Aorta (tissue), 5 donors: ENCODE data around the gene YPEL1. TPM values are rescaled to one million over a fixed set of nuclear protein-coding genes. Genes with fewer than 3 reads are reported as not detected.

ENCODE experiments used
- ATAC-seq: fragments of 200-7000 bp; cut with Tn5 transposase; one replicate; pipeline ENCODE4 v1.9.1; 2022; ENCODE audit warnings: moderate library complexity; ENCODE audit not compliant: low FRiP score
- DNase-seq, 2 donors: peaks; one replicate each; pipeline ENCODE4 v3.0.0-alpha.2; 2020
- H3K27ac ChIP-seq, 2 donors: one replicate each; pipeline ENCODE4 v1.5.1; 2013; ENCODE audit warnings: low read length in 2 of 2, mild to moderate bottlenecking in 2 of 2, moderate library complexity in 2 of 2, control low read depth in 1 of 2, inconsistent platforms in 1 of 2, low read depth in 1 of 2
- H3K27me3 ChIP-seq, 2 donors: one replicate each; pipeline ENCODE4 v1.6.1; 2013; ENCODE audit warnings: control low read depth in 1 of 2, low read length in 1 of 2, mild to moderate bottlenecking in 1 of 2, moderate library complexity in 1 of 2; ENCODE audit not compliant: insufficient read depth in 2 of 2, control insufficient read depth in 1 of 2
- H3K36me3 ChIP-seq, 2 donors: one replicate each; pipeline ENCODE4 v1.6.1; 2013; ENCODE audit warnings: control low read depth in 1 of 2, low read length in 1 of 2, mild to moderate bottlenecking in 1 of 2; ENCODE audit not compliant: insufficient read depth in 2 of 2, control insufficient read depth in 1 of 2
- H3K4me1 ChIP-seq, 2 donors: one replicate each; pipeline ENCODE4 v1.6.1; 2013; ENCODE audit warnings: low read length in 2 of 2, control low read depth in 1 of 2, mild to moderate bottlenecking in 1 of 2, moderate library complexity in 1 of 2; ENCODE audit not compliant: insufficient read depth in 2 of 2, control insufficient read depth in 1 of 2
- H3K4me3 ChIP-seq, 2 donors: one replicate each; pipeline ENCODE4 v1.5.1; 2013; ENCODE audit warnings: low read length in 2 of 2, control low read depth in 1 of 2, mild to moderate bottlenecking in 1 of 2
- H3K9me3 ChIP-seq: one replicate; pipeline ENCODE4 v1.6.1; 2013; ENCODE audit warnings: mild to moderate bottlenecking, low read length; ENCODE audit not compliant: control insufficient read depth
- WGBS, 2 donors: extraction: QIAGEN DNeasy Blood & Tissue Kit; methylation state at CpG; one replicate each; pipeline ENCODE4 v1.1.7; 2013; 5-methylcytosine and 5-hydroxymethylcytosine counted together
- intact Hi-C, 2 donors: fragments of 100-400 bp; cut with DNase I; formaldehyde crosslinking; loops; one replicate each; pipeline versions ENCODE4 v1.14.2 to v1.15.0; 2022
- long read RNA-seq, 2 donors: library from polyadenylated mRNA; unstranded; transcript quantifications; one replicate each; pipeline ENCODE4 v2.0.0, GENCODE V29; 2020 to 2021
- polyA plus RNA-seq, 2 donors: library from polyadenylated mRNA; stranded (reverse); fragments of 200-250 nt; gene quantifications; one replicate each; pipeline ENCODE4 v1.2.3, GENCODE V29; 2013
- total RNA-seq, 2 donors: library from RNA; stranded (reverse); fragmentation: NEBNext Ultra II Directional; extraction: Animal tissue kit (Norgen Biotek cat#: 25700); gene quantifications; one replicate each; pipeline ENCODE4 v1.2.1, GENCODE V29; 2021
- donor health status: healthy with polysubstance abuse.
- donor health status: Bipolar disorder and iron deficiency.
- donor health status: DM: no; HTN: no; CAD: no.
- donor health status: DM: no; HTN: no; CAD: no.
- donor health status: DM: yes; HTN: yes; CAD: no.

The YPEL1 gene, protein sequence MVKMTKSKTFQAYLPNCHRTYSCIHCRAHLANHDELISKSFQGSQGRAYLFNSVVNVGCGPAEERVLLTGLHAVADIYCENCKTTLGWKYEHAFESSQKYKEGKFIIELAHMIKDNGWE
- 1 to 10 TPM; 4.7 to 9.1 TPM for total RNA-seq
- 1 to 10 TPM; 2.0 to 4.8 TPM for polyA plus RNA-seq
- long read RNA-seq, donor 1, partial matches to known transcripts: 0 of 5 reads
- long read RNA-seq, donor 1, other reads (novel, unspliced or antisense): 5 of 5 reads
- long read RNA-seq, donor 2, full-length matches to known transcripts: 2 of 9 reads
- long read RNA-seq, donor 2, partial matches to known transcripts: 1 of 9 reads
- long read RNA-seq, donor 2, other reads (novel, unspliced or antisense): 6 of 9 reads

- H3K27me3 ChIP-seq: no peaks in the 10 kb centered on the region
- ATAC-seq (peak; percentile 99), DNase-seq (peak; percentile 98 to 99)
- intact Hi-C loops: loop anchor here in 1 of 2 donors (5.0 kb wide), 1 partner anchor 132 kb away; the partner anchor contains the start of gene MAPK1
- H3K9me3 ChIP-seq: no peaks in the 10 kb centered on the region
- WGBS, 2 donors: 1% methylated on average over 72 to 102 of the region's 102 CpGs
- no peaks in the 10 kb centered on the region for H3K4me1 ChIP-seq
- H3K27ac ChIP-seq: peak within 1 kb of the TSS in 1 of 2 donors; percentile 45
- H3K36me3 ChIP-seq: no peaks in the 10 kb centered on the region
- H3K4me3 ChIP-seq: peak within 1 kb of the TSS; percentile 80 to 94
Observed at GRCh38 chr22:21735200-21736083, at the start of gene YPEL1. Gene YPEL1, minus strand, starts transcription at chr22:21735794. Its CDS starts 25,050 bp downstream, at chr22:21710744.

- no peaks in the 10 kb centered on the region for H3K4me1 ChIP-seq
- intact Hi-C loops: no loop called here
- WGBS, 2 donors: 98 to 99% methylated on average over 2 of the region's 2 CpGs
- H3K36me3 ChIP-seq: no peaks in the 10 kb centered on the region
- no peaks in the 10 kb centered on the region for H3K9me3 ChIP-seq
- no peak overlapping the region for H3K27ac ChIP-seq
- DNase-seq (no peak), ATAC-seq (no peak)
- H3K4me3 ChIP-seq: no peak overlapping the region
- H3K27me3 ChIP-seq: no peaks in the 10 kb centered on the region
Observed at GRCh38 chr22:21780259-21780658, 44.7 kb upstream of the YPEL1 start.

DNA sequence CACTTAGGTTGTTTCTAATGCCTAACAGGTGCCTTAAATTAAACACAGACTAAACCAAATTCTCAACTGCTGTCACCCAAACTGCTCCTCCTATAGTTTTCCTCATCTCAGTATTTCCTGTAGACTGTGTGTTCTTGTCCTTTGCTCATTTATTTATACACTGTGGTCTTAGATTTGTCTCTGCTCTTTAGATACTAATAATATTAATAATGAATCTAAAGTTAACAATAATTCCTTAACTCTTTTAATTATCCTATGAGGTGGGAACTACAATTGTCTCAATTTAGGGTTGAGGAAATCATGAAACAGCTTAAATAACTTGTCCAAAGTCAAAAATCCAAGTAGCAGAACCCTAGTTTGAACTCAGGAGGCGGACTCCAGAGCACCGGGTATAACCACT is 43.9 kb upstream of the YPEL1 start:
- Histone ChIP-seq H3K4me3 (no peak overlapping the region), H3K36me3 (no peaks in the 10 kb centered on the region), H3K27me3 (no peaks in the 10 kb centered on the region), H3K9me3 (no peaks in the 10 kb centered on the region), H3K27ac (no peak overlapping the region), H3K4me1 (peaks cover 0 to 2% of the 10 kb centered on the region in 2 donors)
- intact Hi-C loops: loop anchor here (5.0 kb wide), 2 partner anchors 83 to 158 kb away; no protein-coding TSS in a partner anchor
- ATAC-seq (no peak), DNase-seq (no peak)
- 93 to 95% methylated on average over 2 of the region's 2 CpGs for WGBS, 2 donors

DNA sequence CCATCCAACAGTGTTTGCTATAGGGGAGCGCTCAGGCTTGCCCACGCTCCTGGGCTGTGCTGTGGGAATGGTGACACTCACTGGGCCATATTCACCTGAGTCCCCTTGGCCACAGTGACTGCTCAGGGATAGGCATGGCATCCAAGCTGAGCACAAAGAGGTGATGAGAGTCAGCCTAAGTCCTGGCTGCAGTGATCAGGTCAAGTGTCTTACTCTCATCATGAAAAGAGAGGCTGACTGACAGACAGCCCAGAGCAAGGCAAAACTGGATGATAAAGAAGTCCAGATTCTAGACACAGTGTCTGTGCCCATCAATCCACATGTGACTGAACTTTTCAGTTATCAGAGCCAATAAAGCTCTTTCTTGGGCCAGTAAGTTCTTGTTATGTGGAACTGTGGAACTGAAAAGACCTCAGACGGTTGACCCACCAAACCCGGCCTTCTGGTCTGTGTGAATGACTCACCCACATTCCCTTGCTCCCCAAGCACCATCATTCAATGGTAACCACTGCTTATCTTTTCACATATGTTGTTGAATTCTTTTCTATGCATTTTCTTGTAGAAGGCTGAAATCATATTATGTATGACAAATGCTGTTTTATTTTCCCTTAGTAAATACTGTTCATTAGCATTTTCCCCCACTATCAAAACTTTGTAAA is 43.2 kb upstream of the YPEL1 start:
- 80 to 88% methylated on average over 4 of the region's 4 CpGs for WGBS, 2 donors
- no peak for ATAC-seq
- Histone ChIP-seq H3K27ac (no peak overlapping the region), H3K36me3 (no peaks in the 10 kb centered on the region), H3K27me3 (no peaks in the 10 kb centered on the region), H3K4me3 (no peak overlapping the region), H3K4me1 (peaks cover 0 to 2% of the 10 kb centered on the region in 2 donors), H3K9me3 (no peaks in the 10 kb centered on the region)
- intact Hi-C loops: loop anchor here (5.0 kb wide), 2 partner anchors 83 to 158 kb away; no protein-coding TSS in a partner anchor
- DNase-seq: no peak

- Histone ChIP-seq H3K36me3 (peaks cover 0 to 10% of the 10 kb centered on the region in 2 donors), H3K4me3 (no peak overlapping the region), H3K27me3 (no peaks in the 10 kb centered on the region), H3K4me1 (peaks cover 0 to 2% of the 10 kb centered on the region in 2 donors), H3K27ac (no peak overlapping the region), H3K9me3 (no peaks in the 10 kb centered on the region)
- no peak for DNase-seq
- intact Hi-C loops: loop anchor here in 1 of 2 donors (5.0 kb wide), 1 partner anchor 166 kb away; no protein-coding TSS in a partner anchor
- 89 to 95% methylated on average over 4 of the region's 4 CpGs for WGBS, 2 donors
- no peak for ATAC-seq
Observed at GRCh38 chr22:21771631-21771976, 36.0 kb upstream of the YPEL1 start.

GRCh38 chr22:21768435-21768834 is 32.8 kb upstream of the YPEL1 start:
- DNase-seq: peak in 1 of 2 donors; percentile 25
- H3K27me3 ChIP-seq: no peaks in the 10 kb centered on the region
- no peak for ATAC-seq
- intact Hi-C loops: no loop called here
- WGBS, 2 donors: 60 to 100% methylated on average over 1 of the region's 1 CpG
- H3K36me3 ChIP-seq: peaks cover 7 to 14% of the 10 kb centered on the region in 2 donors
- no peak overlapping the region for H3K4me3 ChIP-seq
- H3K4me1 ChIP-seq: no peaks in the 10 kb centered on the region
- H3K9me3 ChIP-seq: no peaks in the 10 kb centered on the region
- no peak overlapping the region for H3K27ac ChIP-seq

DNA sequence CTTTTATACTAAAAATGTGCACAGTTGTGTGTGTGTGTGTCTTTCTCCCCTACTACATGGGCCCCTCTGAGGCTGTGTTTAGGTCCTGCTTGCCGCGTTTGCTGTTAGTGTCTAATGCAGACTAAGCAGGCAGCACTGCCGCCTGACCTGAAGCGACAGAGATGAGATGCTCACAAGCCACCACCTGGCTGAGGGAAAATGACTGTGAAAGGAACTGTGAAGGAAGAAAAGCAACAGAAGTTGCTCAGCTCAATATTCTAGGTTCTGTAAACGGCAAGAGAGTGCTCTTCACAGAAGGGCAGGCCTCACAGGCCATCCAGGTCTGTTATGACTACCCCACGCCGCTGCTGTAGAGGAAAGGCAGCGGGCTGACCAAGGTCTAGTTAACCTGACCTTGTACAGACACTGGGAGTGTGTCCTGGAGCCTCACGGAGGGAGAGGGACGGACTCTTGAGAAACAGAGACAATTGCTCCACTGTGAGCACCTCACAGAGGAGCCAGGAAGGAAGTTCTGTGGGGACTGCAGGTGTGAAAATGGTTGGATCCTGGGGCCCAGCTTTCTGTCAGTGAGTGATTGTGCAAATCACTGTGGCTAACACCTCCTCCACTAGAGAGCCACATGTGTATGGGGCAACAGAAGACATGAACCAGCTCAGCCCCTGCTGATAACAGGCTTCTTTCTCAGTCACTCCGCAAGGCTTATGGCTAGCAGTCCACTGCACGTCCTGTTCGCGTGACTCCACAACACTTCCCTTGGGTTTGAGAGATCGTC is 31.3 kb upstream of the YPEL1 start:
- 89 to 90% methylated on average over 15 of the region's 15 CpGs for WGBS, 2 donors
- no peak overlapping the region for H3K27ac ChIP-seq
- H3K4me3 ChIP-seq: no peak overlapping the region
- H3K4me1 ChIP-seq: no peaks in the 10 kb centered on the region
- no peaks in the 10 kb centered on the region for H3K27me3 ChIP-seq
- H3K9me3 ChIP-seq: no peaks in the 10 kb centered on the region
- intact Hi-C loops: no loop called here
- DNase-seq (no peak), ATAC-seq (no peak)
- H3K36me3 ChIP-seq: peaks cover 7 to 13% of the 10 kb centered on the region in 2 donors
